Measurements from ENCODE around the gene SLC8A1. TPM values are rescaled to one million over a fixed set of nuclear protein-coding genes. Genes with fewer than 3 reads are reported as not detected.

The SLC8A1 gene
- total and polyA plus RNA-seq, 2 experiments from 2014 or later, result 103 to 682 TPM

- TF ChIP-seq CTCF (IDR thresholded peaks at IDR 0.05; ENCODE audit: low read depth, low read length), result no peak
- H3K9me3 ChIP-seq (ENCODE audit: low read depth), result no peaks in the 10 kb centered on the region
- no peak for DNase-seq (ENCODE audit: low read depth in 1 of 2, low spot score in 1 of 2)
- no peak overlapping the region for H3K4me3 ChIP-seq
- H3K4me1 ChIP-seq (ENCODE audit: low read depth), result peaks cover 44% of the 10 kb centered on the region
- H3K27ac ChIP-seq, result peak overlapping the region; percentile 77
- H3K36me3 ChIP-seq, result peaks cover 20% of the 10 kb centered on the region
- H3K27me3 ChIP-seq, result no peaks in the 10 kb centered on the region
These were observed 320.7 kb downstream of the SLC8A1 start for GRCh38 chr2:40131081-40131704.

GRCh38 chr2:40130251-40130994 lies 321.5 kb downstream of the SLC8A1 start:
- H3K9me3 ChIP-seq (ENCODE audit: low read depth), result no peaks in the 10 kb centered on the region
- no peak overlapping the region for H3K4me3 ChIP-seq
- H3K27ac ChIP-seq, result peak overlapping the region; percentile 77
- peaks cover 44% of the 10 kb centered on the region for H3K4me1 ChIP-seq (ENCODE audit: low read depth)
- no peaks in the 10 kb centered on the region for H3K27me3 ChIP-seq
- no peak for TF ChIP-seq CTCF (IDR thresholded peaks at IDR 0.05; ENCODE audit: low read depth, low read length)
- peak; percentile 54 to 81 for DNase-seq (ENCODE audit: low read depth in 1 of 2, low spot score in 1 of 2)
- H3K36me3 ChIP-seq, result peaks cover 20% of the 10 kb centered on the region

- TF ChIP-seq CTCF (IDR thresholded peaks at IDR 0.05; ENCODE audit: low read depth, low read length), result no peak
- H3K36me3 ChIP-seq, result peaks cover 23% of the 10 kb centered on the region
- no peak for DNase-seq (ENCODE audit: low read depth in 1 of 2, low spot score in 1 of 2)
- peaks cover 48% of the 10 kb centered on the region for H3K4me1 ChIP-seq (ENCODE audit: low read depth)
- H3K9me3 ChIP-seq (ENCODE audit: low read depth), result no peaks in the 10 kb centered on the region
- peak overlapping the region; percentile 77 for H3K27ac ChIP-seq
- no peak overlapping the region for H3K4me3 ChIP-seq
- H3K27me3 ChIP-seq, result no peaks in the 10 kb centered on the region
These were observed 322.2 kb downstream of the SLC8A1 start for GRCh38 chr2:40129725-40130124.

- H3K4me3 ChIP-seq, result no peak overlapping the region
These were observed 323.1 kb downstream of the SLC8A1 start for GRCh38 chr2:40128796-40129195.

More at GRCh38 chr2:40128796-40129195, 323.1 kb downstream of the SLC8A1 start:
- H3K4me1 ChIP-seq (ENCODE audit: low read depth), result peaks cover 57% of the 10 kb centered on the region
- no peaks in the 10 kb centered on the region for H3K9me3 ChIP-seq (ENCODE audit: low read depth)
- H3K36me3 ChIP-seq, result peaks cover 22% of the 10 kb centered on the region
- DNase-seq (ENCODE audit: low read depth in 1 of 2, low spot score in 1 of 2), result no peak
- TF ChIP-seq CTCF (IDR thresholded peaks at IDR 0.05; ENCODE audit: low read depth, low read length), result no peak
- H3K27ac ChIP-seq, result no peak overlapping the region
- no peaks in the 10 kb centered on the region for H3K27me3 ChIP-seq
